Heart left ventricle (tissue), 13 donors: ENCODE measurements around the gene KLHL1.

Source experiments
- POLR2A ChIP-seq, 2 donors: fragments of 450-650 bp; IDR thresholded peaks; one replicate each; pipeline ENCODE4 v1.6.1; 2017; ENCODE audit warnings: antibody characterized with exemption in 2 of 2, mild to moderate bottlenecking in 2 of 2, moderate library complexity in 2 of 2
- TF ChIP-seq, protein P1 (sequence below), 12 donors: fragments of 200-600 bp; sonication (generic) in 4 of 12; IDR thresholded peaks; one replicate each; pipeline versions ENCODE4 v1.5.0 to v1.8.0; 2018 to 2022; ENCODE audit warnings: antibody characterized with exemption in 12 of 12, mild to moderate bottlenecking in 5 of 12
- donor health status: ischemic (EF 13 %, LVEDD 7.1; RV severe dilation, severe dysfunction).
- donor health status: DM: no; HTN: yes; CAD: no.
- donor health status: DM: no; HTN: no; CAD: no.
- donor health status: ischemic (EF 25% LVEDD 6.9; RV normal size, moderate dysfunction).
- donor health status: ischemic (EF 25% LVEDD 5.7; RV mildly dilated, moderate dysfunction).
- donor health status: ischemic (EF 35%, LVEDD 5.7; RV mildly dilated, moderate dysfunction).
- donor health status: nonischemic (EF 11% LVEDD 7.7; RV severe dilation, severe dysfunction).
- donor health status: DM: yes; HTN: yes; CAD: no.
- donor health status: PGD.
- donor health status: ischemic (EF 29% LVEDD 5.4; RV normal size, mild dysfunction).
- donor health status: nonischemic (EF 23%, LVEDD 6.1; RV moderate dilation, normal function).

DNA sequence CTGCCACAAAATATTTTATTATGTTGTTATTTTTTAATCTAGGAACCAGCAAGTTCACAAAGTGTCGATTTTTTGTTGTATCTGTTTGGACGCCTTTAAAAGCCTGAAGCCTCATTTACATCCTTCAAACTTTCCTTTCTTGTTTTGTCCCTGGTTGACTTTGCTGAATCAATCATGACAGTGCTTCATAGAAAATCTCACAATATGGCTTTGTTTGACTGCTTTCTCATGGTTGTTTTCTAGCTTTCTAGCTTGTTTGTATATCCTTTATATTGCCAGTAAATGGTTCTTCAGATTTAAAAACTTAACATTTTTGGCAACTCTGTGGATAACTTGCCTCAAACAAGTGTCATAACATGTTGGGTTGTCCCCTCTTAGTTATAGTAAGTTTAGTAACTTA is 84.7 kb downstream of the KLHL1 start:
- TF ChIP-seq, protein P1, sequence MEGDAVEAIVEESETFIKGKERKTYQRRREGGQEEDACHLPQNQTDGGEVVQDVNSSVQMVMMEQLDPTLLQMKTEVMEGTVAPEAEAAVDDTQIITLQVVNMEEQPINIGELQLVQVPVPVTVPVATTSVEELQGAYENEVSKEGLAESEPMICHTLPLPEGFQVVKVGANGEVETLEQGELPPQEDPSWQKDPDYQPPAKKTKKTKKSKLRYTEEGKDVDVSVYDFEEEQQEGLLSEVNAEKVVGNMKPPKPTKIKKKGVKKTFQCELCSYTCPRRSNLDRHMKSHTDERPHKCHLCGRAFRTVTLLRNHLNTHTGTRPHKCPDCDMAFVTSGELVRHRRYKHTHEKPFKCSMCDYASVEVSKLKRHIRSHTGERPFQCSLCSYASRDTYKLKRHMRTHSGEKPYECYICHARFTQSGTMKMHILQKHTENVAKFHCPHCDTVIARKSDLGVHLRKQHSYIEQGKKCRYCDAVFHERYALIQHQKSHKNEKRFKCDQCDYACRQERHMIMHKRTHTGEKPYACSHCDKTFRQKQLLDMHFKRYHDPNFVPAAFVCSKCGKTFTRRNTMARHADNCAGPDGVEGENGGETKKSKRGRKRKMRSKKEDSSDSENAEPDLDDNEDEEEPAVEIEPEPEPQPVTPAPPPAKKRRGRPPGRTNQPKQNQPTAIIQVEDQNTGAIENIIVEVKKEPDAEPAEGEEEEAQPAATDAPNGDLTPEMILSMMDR (IDR thresholded peaks at IDR 0.05): no peak
- no peak for TF ChIP-seq POLR2A (IDR thresholded peaks at IDR 0.05)
